GM21529 (cell line): ENCODE results near the gene CCNB3.

Experiments used
- ATAC-seq: cut with Tn5 transposase; IDR thresholded peaks from one replicate; pipeline ENCODE4 v1.9.1; 2021; ENCODE audit not compliant: unreplicated experiment

CCNB3 gene

DNA sequence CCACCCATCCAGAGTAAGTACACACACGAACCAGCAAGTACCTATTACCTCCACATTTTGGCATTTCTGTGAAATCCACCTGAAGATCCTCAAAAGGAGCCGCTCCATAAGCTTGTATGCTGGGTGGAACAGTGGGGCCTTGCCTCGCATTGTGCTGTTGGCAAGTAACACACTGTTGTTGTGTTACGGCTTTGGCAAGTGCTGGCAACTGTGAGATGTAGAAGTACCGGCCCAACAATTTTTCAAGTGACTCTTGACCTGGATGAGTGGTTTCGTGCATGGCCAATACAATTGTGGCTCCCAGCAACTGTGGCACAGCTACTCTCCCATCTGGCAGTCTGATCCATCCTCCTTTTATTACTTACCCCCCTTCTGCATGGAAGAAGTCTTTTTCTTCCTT, 128.7 kb downstream of the CCNB3 start:
- ATAC-seq: no peak

DNA sequence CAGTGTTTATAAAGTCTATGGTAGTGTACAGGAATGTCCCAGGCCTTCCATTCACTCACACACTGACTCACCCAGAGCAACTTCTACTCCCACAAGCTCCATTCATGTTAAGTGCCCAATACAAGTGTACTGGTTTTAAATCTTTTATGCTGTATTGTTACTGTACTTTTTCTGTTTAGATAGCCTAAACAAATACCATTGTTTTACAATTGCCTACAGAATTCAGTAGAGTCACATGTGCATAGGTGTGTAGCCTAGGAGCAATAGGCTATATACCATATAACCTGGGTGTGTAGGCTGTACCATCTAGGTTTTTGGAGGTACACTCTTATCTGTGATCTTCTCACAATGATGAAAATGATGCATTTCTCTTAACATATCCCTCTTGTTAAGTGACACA, 139.4 kb downstream of the CCNB3 start:
- no peak for ATAC-seq

DNA sequence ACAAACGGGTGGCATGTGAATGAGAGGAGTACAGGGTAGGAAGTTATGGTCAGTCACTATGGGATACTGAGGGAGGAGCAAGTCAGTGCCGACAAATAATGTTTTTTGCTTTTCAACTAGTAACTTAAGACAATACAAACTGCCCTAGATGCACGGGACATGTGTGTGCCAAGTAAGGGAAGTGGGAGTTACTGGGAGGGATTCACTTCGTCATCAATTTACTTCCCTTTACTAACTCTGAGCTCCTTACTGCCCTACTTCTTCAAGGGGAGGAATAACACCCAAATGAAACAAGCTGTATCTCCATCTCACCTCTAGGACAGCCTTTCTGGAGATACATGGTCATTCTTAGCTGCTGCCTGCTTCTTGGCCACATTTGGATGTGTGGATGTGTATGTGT, 168.4 kb downstream of the CCNB3 start:
- ATAC-seq: no peak

DNA sequence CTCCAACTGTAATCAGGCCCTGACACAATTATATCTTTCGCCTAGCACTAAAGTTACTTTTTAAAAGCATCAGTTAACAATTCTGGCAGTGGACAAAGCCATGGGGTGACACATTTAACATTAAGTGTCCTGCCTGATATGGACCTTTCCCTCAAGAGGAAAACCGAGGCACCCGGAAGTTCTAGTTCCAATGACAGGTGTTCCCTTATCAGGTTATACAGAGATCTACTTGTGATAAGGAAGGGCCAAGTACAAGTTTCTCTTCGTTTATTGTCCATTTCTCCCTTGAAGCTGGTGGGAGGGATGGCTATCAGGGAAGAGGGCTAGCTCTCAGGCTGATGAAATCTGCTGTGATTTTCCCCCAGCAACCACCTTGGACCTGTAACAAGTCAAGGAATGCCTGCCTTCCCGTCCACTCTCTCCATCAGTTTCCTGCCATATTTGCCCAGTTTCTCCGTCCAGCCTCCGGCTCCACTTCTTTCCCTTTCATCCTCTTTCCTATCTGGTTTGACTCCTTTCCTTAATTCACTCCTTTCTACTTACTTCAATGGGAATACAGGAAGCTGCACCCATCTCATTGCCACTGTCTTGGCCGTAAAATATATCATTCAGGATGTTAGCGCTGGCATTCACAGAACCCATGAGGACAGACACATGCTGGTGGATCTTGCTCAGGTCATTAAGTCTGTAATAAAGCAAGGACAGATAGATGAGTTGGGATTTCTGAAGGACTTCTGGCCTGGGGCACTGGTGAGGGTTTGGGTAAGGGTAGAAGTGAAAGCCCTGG, 171.1 kb downstream of the CCNB3 start:
- ATAC-seq: no peak

DNA sequence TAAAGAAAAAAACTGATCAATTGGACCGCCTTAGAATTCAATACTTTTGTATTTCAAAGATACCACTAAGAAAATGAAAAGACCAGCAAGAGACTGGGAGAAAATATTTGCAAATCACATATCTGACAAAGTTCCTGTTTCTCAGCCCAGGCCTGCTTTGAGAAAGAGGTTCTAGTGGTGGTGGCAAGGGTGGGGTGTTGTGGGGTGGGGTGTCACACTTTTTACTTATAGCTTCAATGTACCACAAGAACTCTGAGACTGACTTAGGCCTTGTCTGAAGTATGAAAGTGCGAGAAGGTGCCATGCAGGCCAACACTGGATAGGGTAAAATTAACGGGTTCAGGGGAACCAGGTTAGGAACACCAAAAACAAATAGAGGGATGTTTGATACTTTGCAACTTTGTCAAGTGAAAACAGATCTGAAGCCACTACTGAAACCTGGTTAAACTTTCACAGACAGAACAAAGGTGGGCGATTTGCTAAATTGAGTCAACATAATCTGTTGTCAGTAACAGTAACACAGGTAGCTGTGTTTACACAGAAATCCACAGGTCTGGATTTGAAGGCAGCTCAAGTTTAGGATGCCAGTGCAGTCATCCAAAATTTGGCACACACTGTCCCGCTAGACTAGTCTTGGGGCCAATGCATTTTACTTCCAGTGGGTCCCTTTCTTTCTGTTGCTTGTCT, 177.3 kb downstream of the CCNB3 start:
- ATAC-seq: no peak

DNA sequence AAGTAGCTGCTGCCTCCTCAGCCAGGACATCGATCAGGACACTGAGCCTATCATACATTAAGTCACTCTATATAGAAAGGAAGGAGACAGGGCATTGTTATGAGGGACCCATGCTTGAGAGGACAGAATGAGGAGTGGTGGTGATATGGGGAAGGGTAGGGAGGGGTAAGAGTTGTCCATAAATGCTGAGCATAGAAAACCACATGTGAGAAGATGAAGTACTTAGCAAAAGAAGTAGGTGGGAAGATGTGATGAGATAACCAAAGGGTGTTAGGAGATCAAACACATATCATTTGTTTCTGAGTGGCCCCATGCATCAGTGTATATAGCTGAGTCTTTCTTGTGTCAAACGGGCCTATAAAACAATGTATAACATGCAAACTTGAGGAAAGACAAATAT, 182.0 kb downstream of the CCNB3 start:
- ATAC-seq: no peak

DNA sequence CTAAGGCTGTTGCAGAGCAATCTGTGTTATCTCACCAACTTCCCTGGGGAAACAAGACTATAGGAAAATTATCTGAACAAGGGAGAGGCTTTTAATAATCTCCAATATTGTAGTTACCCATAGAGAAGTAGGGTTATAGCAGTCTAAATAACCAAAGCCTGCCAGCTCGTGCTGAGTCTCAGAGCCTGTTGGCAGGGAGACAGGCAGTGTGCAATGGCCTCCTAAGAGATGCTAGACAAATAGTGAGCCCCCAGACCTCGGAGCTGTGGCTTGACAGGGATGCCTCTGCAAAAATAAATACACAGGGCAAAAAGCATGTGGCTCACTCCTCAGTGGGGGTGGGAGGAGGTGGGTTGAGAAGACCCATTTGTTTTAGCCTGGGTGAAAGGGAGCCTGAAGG, 189.3 kb downstream of the CCNB3 start:
- ATAC-seq: no peak
